Activated naive CD8-positive, alpha-beta T cell treated with anti-CD3 and anti-CD28 coated beads, Interleukin-2, amount 50 U/mL, for 16 hours (primary cell): ENCODE data around the gene DAGLB.
"Not testable (repeated sequence)": the region's sequence is repeated elsewhere in the genome, so short reads cannot be mapped to it uniquely, and the experiment has no call there.

Experiments
- DNase-seq: peaks from one replicate; pipeline ENCODE4 v3.0.0-alpha.2; 2020; ENCODE audit warnings: low read depth, low spot score

The DAGLB gene

GRCh38 chr7:6447581-6448199 lies at the start of gene DAGLB:
Gene DAGLB, minus strand, starts transcription at chr7:6447954. Its CDS starts 112 bp downstream, at chr7:6447842.
- peak; percentile 88 for DNase-seq

- no peak for DNase-seq
These were observed 49.8 kb upstream of the DAGLB start for GRCh38 chr7:6497637-6497905.

GRCh38 chr7:6496842-6497636 lies 49.3 kb upstream of the DAGLB start:
- DNase-seq, result no peak

GRCh38 chr7:6495597-6496262 lies 48.0 kb upstream of the DAGLB start:
- DNase-seq, result no peak

- no peak for DNase-seq
These were observed 46.6 kb upstream of the DAGLB start for GRCh38 chr7:6494365-6494764.

- DNase-seq, result no peak
These were observed 43.4 kb upstream of the DAGLB start for GRCh38 chr7:6491194-6491593.

GRCh38 chr7:6489612-6490011 lies 41.9 kb upstream of the DAGLB start:
- no peak for DNase-seq

GRCh38 chr7:6487184-6487545 lies 39.4 kb upstream of the DAGLB start:
- no peak for DNase-seq

GRCh38 chr7:6486438-6487183 lies 38.9 kb upstream of the DAGLB start:
- no peak for DNase-seq

GRCh38 chr7:6482743-6483119 lies 35.0 kb upstream of the DAGLB start:
- no peak for DNase-seq

- DNase-seq, result no peak
These were observed 34.6 kb upstream of the DAGLB start for GRCh38 chr7:6482307-6482706.

- no peak for DNase-seq
These were observed 33.7 kb upstream of the DAGLB start for GRCh38 chr7:6481445-6481844.

GRCh38 chr7:6480323-6480660 lies 32.5 kb upstream of the DAGLB start:
- DNase-seq, result no peak

GRCh38 chr7:6479067-6479466 lies 31.3 kb upstream of the DAGLB start:
- no peak for DNase-seq

GRCh38 chr7:6478186-6478585 lies 30.4 kb upstream of the DAGLB start:
- no peak for DNase-seq

GRCh38 chr7:6477318-6477660 lies 29.5 kb upstream of the DAGLB start:
- no peak for DNase-seq

GRCh38 chr7:6476596-6477317 lies 29.0 kb upstream of the DAGLB start:
- no peak for DNase-seq

GRCh38 chr7:6475433-6476186 lies 27.9 kb upstream of the DAGLB start:
- DNase-seq, result no peak

GRCh38 chr7:6465862-6466261 lies 18.1 kb upstream of the DAGLB start:
- no peak for DNase-seq

- not testable (repeated sequence) for DNase-seq
These were observed 15.9 kb upstream of the DAGLB start for GRCh38 chr7:6463609-6464008.

GRCh38 chr7:6461946-6462550 lies 14.3 kb upstream of the DAGLB start:
- no peak for DNase-seq
